Fibroblast of peridontal ligament (primary cell): Measurements from ENCODE around the gene LAMP1.
"Not testable (repeated sequence)": the region's sequence is repeated elsewhere in the genome, so short reads cannot be mapped to it uniquely, and the experiment has no call there.

ENCODE experiments used
- DNase-seq: peaks from one replicate; pipeline ENCODE4 v3.0.0-alpha.2; 2010; ENCODE audit errors: extremely low read depth

Gene LAMP1

DNA sequence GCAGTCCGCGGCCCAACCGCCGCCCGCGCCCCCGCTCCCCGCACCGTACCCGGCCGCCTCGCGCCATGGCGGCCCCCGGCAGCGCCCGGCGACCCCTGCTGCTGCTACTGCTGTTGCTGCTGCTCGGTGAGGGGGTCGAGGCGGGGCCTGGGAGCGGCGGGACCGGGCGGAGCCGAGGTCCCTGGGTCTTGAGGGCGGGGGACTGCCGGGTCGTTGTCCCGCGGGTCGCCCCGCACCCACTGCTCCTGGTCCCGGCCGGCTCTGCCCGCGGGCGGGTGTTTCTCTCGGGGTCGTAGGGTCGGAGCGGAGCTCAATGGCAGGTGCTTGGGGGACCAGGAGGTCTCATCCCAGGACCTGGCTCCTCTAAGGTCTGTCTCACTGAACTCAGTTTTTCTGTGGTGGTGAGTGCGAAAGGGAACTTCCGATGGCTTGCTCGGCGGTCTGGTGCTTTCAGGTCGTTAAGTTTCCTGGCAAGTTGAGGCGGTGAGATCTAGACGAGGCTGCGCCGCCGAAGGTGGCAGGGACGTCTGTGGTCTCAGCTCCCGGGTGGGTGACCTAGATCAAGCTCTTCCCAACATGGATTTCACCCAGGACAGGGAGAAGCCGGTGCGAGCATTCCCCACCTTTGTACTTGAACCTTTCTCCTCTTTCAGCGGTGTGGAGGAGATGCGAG is 467 bp downstream of the LAMP1 start:
- DNase-seq: peak; percentile 9

DNA sequence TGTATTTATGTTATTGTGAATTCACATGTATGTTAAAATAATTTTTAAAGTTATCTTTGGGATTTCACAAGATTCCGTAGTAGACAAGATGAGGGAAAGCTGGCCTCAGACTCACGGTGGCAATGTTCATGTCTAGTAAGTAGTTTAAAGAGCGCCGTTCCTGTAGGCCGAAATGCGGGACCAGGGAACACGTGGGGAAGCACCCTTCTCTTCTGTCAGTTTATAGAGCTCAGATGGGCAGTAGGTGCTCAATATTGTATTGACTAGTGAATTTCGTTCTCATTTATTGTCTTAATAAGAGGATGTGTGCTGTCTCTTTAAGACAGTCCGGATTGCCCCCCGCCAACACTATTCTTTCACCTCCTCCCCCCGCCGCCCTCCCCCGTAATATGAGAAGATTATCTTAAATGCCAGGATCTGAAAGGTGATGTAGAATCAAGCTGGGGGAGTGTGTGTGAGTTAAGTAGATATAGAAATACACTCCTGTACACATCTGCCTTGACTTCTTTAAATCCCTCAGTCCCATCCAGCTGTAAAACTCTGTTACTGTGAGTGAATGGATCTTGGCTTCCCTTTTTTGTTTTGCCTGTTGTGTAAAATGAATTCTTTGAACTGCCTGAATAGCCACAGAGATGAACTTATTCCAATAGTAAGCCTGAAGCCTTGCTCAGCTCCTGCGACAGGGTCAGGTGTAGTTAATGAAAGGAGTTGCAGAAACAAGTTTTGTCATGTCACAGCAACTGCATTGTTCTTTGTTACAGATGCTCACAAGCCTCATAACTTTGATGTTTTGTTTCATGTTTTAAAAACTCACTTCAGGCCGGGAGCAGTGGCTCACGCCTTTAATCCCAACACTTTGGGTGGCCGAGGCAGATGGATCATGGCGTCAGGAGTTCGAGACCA is 1.3 kb downstream of the LAMP1 start:
- peak; percentile 20 for DNase-seq

DNA sequence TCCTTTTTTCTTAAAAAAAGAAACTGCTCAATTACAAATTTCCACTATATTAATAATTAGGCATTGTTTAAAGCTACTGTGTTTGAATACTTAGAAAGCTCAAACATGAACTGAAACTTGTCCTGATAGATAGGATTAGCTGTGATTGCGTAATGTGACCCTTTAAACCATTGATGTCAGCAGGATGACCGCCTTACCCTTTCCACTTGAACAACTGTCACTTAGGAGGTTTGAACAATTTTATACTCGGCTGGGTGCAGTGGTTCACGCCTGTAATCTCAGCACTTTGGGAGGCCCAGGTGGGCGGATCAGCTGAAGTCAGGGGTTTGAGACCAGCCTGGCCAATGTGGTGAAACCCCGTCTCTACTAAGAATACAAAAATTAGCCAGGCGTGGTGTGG is 2.9 kb downstream of the LAMP1 start:
- DNase-seq: no peak

DNA sequence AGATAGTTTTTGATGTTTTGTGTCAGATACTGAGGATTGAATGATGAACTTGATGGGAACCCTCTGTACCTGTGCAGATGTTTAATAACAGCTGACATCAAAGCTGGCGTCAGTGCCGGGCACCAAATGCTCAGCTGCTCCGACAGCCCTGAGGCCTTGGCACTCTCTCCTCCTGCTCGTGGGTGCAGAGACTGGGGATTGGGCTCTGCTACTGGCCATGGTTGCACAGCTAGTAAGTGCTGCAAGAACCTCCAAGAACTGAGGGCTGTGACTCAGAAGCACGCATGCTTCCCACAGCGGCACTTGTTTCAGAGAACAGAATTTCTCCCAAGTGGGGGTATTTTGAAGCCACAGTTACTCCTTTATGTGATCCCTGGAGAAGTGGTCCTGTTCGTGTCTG is 5.9 kb downstream of the LAMP1 start:
- no peak for DNase-seq

DNA sequence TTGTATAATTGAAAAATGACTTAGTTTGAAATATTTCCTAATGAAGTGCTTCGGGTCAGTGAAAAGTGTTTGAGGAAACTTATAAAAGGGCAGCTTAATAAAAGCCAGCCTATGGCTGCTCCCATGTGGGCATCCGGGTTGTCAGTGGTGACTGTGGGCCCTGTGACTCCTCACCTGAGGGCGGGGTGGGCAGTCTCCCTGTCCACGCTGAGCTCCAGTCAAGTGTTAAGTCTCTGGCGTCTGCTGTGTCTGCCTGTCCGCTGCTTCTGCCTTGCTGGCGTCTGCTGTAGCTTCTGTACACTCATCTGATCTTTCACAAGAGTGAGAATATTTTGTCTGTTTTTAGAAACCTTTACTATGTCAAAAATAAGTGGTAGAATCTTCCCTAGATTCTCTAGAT is 7.1 kb downstream of the LAMP1 start:
- no peak for DNase-seq

DNA sequence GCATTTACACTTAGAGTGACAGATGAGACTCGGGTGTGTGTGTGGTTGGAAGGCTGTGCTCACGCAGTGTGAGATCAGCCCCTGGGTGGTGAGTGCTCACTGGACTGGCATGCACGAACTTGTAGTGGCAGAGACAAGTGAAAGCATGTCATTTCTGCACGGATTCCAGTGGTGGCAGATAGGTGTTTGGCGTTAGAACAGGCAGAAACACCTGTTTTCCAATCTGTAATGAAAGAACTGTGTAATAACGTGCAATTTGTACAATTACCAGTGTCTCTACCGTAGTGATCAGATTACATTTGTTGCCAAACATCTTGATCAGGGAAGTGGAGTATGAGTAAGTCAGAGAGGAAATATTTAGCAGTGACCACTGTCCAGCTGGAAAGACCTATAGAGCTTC is 8.2 kb downstream of the LAMP1 start:
- peak; percentile 56 for DNase-seq

DNA sequence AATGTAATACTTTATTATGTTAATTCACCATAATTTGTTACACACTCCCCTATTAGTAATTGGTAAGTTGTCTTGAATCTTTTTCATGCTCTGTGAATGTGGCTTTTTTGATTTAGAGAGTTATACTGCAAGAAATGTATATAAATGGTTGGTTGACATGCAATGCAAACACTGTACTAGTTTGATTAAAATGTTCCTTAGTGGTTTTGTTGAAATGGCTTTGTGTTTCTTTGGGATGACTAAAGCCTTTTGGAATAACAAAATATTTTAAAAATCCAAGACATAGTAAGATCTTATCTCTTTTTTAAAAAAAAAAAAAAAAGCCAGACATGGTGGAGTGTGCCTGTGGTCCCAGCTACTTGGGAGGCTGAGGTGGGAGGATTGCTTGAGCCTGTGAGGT is 10.5 kb downstream of the LAMP1 start:
- no peak for DNase-seq

DNA sequence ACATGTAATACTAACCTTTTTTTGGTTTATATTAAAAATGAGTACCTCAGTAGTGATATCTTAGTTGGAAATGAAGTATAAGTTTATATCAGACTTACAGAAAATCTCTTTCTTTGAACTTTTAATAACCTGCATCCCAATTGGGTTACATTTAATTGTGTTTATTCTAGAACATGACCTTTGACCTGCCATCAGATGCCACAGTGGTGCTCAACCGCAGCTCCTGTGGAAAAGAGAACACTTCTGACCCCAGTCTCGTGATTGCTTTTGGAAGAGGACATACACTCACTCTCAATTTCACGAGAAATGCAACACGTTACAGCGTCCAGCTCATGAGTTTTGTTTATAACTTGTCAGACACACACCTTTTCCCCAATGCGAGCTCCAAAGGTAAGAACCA is 12.4 kb downstream of the LAMP1 start:
- DNase-seq: no peak

DNA sequence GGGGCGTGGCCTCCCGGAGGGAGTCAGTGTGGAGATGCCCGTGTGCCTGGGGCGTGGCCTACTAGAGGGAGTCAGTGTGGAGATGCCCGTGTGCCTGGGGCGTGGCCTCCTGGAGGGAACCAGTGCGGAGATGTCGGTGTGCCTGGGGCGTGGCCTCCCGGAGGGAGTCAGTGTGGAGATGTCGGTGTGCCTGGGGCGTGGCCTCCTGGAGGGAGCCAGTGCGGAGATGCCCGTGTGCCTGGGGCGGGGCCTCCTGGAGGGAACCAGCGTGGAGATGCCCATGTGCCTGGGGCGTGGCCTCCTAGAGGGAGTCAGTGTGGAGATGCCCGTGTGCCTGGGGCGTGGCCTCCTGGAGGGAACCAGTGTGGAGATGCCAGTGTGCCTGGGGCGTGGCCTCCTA is 17.1 kb downstream of the LAMP1 start:
- DNase-seq: not testable (repeated sequence)

DNA sequence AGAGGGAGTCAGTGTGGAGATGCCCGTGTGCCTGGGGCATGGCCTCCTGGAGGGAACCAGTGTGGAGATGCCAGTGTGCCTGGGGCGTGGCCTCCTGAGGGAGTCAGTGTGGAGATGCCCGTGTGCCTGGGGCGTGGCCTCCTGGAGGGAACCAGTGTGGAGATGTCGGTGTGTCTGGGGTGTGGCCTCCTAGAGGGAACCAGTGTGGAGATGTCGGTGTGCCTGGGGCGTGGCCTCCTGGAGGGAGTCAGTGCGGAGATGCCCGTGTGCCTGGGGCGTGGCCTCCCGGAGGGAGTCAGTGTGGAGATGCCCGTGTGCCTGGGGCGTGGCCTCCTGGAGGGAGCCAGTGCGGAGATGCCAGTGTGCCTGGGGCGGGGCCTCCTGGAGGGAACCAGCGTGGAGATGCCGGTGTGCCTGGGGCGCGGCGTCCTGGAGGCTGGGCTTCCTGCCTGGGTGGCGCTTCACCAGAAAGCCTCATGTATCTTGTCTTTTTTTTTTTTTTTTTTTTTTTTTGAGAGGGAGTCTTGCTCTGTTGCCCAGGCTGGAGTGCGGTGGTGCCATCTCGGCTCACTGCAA is 17.9 kb downstream of the LAMP1 start:
- DNase-seq: not testable (repeated sequence)

DNA sequence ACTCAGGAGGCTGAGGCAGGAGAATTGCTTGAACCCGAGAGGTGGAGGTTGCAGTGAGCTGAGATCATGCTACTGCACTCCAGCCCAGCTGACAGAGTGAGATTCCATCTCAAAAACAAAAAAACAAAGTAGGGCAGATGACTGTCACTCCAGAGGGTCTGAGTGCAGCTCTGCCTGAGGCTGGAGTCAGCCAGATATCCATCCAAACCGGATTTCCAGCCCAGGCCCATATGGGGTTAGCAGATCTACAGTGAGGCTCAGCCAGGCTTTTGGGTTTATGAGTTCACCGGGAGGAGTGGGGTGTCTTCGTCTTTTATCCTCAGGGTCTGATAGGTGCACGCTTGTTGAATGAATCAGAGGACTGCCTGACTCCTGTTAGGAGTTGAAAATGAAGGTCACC is 19.0 kb downstream of the LAMP1 start:
- no peak for DNase-seq

DNA sequence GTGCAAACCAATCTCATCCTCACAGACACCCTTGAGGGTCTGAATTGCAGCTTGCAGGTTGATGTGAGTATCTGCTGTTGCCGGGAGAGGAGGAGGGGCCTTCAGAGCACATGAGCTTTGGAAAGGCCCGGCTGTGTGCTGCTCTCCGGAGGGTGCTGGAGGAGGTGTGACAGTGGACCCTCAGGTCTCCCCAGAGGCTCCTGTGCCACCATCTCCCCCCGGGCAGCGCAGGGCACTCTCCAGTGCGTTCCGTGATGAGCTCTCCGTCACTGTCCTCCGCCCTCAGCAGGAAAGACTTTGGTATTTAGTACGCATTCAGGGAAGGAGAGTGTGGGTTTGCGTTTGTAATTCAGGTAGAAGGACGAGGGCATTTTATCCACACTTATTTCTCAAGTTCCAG is 20.0 kb downstream of the LAMP1 start:
- no peak for DNase-seq

DNA sequence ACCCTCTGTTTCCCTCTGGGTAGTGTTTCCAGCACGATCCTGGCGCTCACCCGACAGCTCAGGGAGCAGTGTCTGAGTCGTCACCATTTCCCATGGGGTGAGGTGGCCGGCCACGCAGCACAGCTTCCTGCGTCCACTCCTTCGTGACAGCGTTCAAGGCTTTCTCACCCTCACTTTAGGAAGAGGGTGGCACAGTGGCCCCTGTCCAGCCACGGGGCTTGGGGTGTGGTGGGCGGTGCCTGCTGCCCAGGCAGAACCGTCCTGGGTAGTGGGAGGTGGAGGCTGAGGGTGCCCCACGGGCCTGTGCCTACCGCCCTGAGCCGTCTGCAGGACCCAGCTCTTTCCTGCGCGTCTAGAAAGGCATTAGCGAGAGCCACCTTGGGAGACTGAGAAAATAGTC is 21.9 kb downstream of the LAMP1 start:
- DNase-seq: no peak

DNA sequence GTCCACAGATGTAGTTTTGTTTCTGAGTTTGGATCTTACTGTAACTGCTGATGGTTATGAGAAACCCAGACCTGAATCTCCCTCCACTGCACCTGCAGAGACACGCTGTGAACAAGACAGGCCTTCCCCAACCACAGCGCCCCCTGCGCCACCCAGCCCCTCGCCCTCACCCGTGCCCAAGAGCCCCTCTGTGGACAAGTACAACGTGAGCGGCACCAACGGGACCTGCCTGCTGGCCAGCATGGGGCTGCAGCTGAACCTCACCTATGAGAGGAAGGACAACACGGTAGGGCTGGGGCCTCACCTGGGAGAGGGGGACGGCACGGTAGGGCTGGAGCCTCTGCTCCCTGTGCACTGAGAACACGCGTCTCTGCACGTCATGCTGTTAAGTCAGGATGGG is 22.3 kb downstream of the LAMP1 start:
- DNase-seq: no peak

DNA sequence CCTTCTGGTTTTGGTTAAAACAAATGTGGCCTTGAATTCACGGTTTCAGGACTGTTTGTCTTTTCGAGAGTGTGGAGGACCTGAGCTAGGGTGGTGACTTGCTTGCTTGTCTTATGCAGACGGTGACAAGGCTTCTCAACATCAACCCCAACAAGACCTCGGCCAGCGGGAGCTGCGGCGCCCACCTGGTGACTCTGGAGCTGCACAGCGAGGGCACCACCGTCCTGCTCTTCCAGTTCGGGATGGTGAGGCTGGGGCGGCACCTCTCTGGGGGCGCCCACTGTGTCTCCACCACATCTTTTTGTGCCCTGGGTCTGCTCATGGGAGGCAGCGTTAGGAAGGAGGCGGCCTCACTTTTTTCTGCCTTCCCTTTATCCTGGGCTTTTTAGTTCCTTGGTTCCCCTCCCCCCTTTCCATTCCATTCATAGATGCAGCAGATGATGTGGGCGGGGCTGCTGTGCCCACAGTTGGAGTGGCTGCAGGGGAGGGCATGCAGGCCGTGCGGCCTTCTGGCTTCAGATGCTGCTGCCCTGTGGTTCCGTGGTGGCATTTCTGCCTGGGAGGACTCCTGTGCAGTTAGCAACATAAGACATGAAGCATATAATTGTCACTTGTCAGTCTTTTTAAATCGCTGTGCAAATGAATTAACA is 23.3 kb downstream of the LAMP1 start:
- no peak for DNase-seq

DNA sequence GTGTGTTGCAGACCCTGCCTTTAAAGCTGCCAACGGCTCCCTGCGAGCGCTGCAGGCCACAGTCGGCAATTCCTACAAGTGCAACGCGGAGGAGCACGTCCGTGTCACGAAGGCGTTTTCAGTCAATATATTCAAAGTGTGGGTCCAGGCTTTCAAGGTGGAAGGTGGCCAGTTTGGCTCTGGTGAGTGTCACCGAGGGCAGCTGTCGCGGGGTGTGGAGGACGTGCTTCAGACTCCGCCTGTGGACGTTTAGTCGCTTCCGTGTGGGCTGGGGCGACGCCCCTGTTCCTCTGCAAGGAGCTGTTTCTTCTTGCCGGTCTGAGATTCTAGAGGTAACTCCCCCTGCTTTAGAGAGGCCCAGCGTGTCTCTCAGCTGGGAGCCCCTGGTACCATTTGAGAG is 24.5 kb downstream of the LAMP1 start:
- DNase-seq: no peak

DNA sequence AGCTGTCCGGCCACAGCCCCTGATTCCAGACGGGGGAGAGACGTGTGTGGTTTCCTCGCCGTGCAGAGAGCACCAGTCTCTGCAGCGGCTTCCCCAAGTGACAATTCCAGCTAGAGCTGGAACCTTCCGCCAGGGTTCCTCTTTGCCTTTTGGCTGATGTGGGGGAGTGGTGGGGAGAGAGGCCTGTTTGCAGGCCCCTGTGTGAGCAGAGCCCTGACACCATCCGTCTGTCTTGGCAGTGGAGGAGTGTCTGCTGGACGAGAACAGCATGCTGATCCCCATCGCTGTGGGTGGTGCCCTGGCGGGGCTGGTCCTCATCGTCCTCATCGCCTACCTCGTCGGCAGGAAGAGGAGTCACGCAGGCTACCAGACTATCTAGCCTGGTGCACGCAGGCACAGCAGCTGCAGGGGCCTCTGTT is 25.0 kb downstream of the LAMP1 start:
- no peak for DNase-seq

DNA sequence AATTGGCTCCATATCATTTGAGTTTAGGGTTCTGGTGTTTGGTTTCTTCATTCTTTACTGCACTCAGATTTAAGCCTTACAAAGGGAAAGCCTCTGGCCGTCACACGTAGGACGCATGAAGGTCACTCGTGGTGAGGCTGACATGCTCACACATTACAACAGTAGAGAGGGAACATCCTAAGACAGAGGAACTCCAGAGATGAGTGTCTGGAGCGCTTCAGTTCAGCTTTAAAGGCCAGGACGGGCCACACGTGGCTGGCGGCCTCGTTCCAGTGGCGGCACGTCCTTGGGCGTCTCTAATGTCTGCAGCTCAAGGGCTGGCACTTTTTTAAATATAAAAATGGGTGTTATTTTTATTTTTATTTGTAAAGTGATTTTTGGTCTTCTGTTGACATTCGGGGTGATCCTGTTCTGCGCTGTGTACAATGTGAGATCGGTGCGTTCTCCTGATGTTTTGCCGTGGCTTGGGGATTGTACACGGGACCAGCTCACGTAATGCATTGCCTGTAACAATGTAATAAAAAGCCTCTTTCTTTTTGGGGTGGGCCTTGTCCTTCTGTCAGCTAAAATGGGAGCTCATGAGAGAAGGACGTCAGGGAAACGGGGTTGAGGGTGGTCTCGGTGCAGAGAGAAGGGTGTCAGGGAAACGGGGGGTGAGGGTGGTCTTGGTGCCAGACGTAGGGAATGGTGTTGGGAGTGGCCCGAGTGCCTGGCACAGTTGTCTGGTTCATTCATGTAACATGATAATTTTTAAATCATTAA is 26.0 kb downstream of the LAMP1 start:
- no peak for DNase-seq

DNA sequence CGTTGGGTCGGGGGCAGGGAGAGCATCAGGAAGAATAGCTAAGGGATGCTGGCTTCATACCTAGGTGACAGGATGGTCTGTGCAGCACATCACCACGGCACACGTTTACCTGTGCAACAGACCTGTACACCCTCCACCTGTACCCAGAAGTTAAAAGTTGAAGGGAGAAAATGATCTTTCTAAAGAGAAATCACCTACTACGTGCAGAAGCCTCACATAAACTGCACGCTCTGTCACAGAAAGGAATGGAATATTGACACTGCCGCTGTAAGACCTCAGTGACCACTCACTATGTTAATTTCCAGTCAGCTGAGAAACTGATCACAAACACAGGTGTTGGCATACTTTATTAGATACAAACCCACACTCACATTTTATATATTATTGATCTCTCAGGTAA is 26.8 kb downstream of the LAMP1 start:
- no peak for DNase-seq

DNA sequence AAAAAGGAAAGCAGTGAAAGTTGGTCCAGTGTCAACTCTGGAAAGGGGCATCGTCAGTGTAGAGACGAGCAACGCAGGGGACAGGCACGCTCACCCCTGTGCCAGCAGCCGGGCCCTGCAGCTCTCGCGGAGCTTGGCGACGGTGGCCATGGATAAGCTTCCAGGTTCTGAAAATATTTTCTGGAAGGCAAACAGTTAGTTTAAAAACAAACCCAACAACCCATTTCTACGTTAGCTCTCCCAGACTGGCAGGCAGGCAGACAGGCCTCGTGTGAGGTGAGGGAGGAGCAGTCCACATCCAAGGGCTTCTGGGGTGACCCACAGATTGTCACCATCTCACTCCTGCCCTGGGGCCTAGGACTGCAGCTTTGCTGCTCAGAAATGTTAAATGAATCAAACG is 27.4 kb downstream of the LAMP1 start:
- no peak for DNase-seq

DNA sequence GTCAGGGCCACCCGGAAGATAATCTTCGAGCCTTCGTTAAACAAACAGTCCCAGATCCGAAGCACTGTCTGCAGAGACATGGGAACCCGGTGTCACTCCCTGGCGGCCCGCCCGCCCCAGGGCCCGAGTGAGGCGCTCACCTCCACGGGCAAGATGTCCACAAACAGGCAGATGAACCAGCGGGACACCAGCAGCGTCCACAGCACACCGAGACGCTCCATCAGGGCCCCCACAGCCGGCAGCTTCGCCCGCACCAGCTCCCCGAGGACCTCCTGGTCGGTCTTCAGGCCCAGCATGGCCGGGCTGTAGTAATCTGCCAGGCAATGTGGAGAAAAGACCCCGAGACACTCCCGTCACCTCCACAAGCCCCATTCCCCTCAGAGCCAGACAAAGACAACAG is 28.7 kb downstream of the LAMP1 start:
- no peak for DNase-seq

DNA sequence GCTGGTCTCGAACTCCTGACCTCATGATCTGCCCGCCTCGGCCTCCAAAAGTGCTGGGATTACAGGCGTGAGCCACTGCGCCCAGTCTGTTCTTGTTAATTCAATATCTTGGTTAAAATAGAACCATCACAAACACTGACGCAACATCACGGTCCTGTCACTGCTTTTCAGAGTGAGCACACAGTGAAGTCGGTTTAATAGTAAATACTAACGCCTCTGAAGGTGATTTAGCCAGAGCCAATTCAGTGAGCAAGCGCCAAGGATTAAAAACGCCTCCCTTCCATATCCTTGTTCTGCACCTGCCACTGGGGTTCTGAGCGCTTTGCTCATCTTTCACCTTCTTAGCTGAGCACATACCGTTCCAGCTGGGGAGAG is 30.3 kb downstream of the LAMP1 start:
- no peak for DNase-seq
